Islet of Langerhans (tissue), 1 donor: ENCODE data around the gene TREML4.
A peak's percentile ranks its signal among the peaks of the same experiment; 100 is the strongest.

Experiments used
- FAIRE-seq: peaks from one replicate; lab custom pipeline; 2011; peaks lifted over from hg19 to GRCh38; lab: Jason Lieb, UNC

The TREML4 gene

GRCh38 chr6:41255638-41256246, 27.6 kb downstream of the TREML4 start:
- FAIRE-seq: no peak

DNA sequence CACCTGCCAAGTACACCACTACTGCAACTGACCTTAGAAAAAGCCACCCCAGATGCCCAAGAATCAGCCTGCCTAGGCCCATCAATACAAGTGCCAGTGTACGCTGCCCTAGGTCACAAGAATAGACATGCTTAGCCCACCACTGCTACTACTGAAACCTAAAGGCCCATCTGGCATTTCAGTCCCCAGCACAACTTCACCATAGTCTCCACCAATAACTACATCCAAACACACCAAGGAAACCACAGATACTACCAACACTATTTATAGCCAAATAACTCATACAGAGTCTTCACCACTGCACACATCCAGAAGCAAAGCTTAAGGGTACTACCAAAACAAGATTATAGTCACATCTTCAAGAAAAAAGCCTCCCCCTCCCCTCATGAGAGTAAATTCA, 28.2 kb downstream of the TREML4 start:
- FAIRE-seq: no peak

DNA sequence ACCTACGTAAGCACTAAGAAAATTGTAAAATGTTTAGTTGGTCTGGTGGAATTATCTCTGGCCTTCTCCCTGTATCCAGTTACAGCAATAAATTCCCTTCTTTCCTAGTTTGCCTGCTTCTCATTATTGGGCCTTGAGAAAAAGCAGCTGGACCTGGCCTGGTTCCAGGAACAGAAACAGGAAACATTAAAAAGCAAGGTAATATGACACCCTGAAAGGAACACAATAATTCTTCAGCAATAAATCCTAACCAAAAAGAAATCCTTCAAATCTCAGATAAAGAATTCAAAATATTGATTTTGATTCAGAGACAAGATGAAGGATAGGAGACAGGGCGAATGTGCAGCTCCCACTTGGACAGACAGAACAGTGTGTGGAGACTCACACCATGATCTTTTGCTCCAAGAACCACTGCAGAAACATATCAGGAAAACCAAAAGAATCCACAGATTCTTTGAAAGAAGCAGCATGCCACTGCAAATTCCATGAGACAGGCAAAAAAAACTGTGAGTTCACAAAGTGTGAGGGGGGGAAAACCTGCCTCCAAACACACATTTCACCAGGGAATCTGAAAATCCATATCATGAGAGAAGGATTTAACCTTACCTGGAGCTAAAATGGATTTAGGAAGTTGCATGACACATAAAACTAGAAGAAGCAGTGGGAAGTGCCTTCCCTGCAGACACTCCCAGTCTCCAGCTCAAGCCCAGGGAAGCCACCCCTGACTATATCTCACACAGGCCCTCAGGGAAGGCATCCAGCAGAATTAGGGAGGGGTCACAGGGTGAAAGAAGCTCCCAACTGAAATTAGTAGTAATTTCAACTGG, 29.4 kb downstream of the TREML4 start:
- no peak for FAIRE-seq

GRCh38 chr6:41258196-41258493, 30.0 kb downstream of the TREML4 start:
- no peak for FAIRE-seq

DNA sequence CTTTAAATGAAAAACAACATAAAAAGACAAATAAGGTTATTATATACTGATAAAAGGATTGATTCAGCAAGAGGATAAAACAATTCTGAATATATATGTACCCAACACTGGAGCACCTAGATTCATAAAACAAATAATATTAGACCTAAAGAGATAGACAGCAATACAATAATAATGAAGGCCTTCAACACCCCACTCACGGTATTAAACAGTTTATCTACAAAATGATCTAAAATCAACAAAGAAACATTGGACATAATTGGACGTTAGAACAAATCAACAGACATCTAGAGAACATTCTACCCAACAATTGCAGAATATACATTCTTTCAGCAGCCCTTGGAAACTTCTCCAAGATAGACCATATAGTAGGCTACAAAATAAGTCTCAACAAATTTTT, 34.3 kb downstream of the TREML4 start:
- peak; percentile 5 for FAIRE-seq

DNA sequence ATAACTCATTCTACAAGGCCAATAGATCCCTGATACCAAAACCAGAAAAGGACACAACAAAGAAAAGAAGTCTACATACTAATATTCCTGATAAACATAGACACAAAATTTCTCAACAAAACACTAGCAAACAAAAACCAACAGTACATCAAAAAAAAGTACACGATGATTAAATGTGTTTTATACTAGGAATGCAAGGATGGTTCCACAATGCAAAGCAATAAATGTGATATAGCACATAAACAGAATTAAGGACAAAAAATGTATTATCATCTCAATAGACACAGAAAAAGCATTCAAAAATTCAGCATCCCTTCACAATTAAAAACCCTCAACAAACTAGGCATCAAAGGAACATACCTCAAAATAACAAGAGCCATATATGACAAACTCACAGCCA, 35.1 kb downstream of the TREML4 start:
- FAIRE-seq: no peak

DNA sequence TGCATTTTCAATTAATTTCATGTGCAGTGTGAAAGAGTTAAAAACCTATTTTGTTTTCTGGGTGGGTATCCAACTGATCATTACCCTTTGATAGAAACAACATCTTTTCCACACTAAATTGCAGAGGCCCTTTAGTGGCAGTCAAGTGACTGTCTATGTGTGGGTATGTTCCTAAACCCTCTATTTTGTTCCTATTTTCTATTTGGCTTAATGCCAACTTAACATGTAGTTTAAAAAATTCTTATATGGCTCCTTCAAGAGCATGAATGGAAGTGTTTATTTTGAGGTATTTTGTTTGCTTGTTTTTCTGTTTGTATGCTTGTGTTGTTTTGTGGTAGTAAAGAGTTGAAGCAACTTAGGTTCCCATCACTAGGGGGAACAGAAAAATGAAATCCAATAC, 38.4 kb downstream of the TREML4 start:
- no peak for FAIRE-seq

- FAIRE-seq: no peak
These were observed 40.3 kb downstream of the TREML4 start for GRCh38 chr6:41268478-41268877.

- no peak for FAIRE-seq
These were observed 41.0 kb downstream of the TREML4 start for GRCh38 chr6:41269166-41269565.

- FAIRE-seq: no peak
These were observed 41.6 kb downstream of the TREML4 start for GRCh38 chr6:41269716-41270115.

DNA sequence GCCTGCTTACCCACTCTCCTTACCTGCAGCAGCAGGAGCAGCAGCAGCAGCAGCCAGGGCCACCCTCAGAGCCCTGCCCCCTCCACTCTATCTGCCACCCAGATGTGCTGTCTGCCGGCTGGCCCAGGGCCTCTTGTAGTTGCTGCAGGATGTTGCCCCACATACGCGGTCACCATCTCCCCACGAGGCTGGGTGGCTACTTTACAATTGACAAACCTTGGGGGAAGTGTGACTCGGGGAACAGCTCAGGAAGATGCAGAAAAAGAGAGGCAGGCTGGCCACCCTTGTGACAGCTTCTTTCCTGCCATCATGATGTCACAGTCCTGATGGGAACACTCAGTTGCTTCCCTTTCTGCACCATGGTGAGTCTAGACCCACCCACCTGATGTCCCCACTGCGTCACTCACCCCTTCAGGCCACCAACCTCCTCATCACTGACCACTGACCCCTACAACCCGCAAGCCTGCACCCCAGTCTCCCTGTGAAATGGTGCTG, 43.8 kb downstream of the TREML4 start:
- FAIRE-seq: no peak

DNA sequence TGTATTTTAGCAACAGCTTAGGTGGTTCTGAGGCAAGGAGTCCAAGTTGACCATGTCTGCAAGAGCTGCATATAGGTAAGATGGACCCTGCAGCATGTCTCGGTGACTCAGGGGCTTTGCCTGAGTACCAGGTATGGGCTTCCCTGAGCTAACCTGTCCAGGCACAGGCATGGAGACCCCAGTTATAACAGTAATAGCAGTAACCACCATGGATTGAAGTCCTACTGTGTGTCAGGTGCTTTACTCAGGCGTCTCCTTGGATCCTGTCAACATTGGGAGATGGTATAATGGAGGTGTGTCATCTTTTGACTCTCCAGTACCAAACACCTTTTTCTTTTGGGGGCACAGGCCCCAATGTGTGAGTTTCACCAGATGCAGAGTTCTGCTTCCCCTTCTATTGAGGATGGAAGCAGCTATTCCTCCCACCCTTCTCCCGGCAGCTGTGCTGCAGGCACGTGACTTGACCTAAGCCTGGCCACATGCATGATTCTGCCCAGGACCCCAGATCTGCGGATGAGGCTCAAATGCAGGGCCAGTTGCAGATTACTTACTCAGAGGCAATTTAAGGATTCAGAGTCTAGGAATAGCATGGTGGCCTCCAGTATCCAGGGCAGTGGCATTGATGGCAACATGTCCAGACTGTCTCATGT, 44.6 kb downstream of the TREML4 start:
- FAIRE-seq: no peak

GRCh38 chr6:41273714-41274113, 45.6 kb downstream of the TREML4 start:
- FAIRE-seq: no peak

DNA sequence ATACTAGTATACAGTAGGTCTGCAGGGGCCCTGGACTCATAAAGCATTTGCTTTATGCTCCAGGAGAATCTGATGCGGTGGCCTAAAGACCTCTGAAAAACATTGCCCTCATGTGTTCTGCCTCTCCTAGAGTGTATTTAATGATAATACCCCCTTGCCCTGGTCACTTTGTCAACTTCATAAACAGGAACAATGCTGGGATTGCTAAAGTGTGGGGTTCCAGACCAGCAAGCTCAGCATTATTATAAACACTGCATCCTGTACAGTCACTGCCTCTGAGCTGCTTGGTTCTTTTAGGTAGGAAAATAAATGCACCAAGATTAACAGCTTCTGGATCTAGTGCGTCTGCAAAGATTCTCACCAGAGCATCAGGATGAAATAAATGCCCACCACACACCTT, 46.1 kb downstream of the TREML4 start:
- no peak for FAIRE-seq

- FAIRE-seq: no peak
These were observed 47.3 kb downstream of the TREML4 start for GRCh38 chr6:41275489-41275888.

GRCh38 chr6:41277605-41278004, 49.5 kb downstream of the TREML4 start:
- no peak for FAIRE-seq

DNA sequence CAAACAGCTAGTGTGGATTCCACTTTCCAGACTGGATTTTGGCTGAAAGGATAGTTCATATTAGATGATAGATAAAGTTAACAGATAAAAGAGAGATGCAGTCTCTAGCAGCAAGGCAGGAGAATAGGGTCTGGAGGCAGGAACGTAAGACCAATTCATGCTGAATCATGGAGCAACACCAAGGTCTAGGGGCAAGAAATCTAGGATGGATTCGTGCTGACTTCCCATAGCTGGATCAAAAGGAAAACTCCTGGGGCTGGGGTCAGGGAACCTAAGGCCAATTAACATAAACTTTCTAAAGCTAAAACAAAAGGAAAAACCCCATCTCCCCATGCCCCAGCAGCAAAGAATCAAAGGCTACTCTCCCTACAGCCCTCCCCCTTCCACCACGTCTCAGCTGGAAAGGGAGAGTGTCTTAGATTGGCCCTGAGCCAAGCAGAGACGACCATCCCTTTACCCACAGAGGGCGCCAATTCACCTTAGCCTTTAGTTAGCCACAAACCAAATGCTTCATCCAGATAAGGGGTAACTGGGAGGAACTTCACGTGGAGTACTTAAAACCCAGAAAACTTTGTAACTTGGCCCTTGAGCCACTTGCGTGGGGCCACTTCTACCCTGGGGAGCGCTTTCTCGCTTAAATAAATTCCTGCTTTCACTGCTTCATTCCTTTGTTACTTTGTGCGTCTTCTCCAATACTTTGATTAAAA, 50.7 kb downstream of the TREML4 start:
- FAIRE-seq: no peak

DNA sequence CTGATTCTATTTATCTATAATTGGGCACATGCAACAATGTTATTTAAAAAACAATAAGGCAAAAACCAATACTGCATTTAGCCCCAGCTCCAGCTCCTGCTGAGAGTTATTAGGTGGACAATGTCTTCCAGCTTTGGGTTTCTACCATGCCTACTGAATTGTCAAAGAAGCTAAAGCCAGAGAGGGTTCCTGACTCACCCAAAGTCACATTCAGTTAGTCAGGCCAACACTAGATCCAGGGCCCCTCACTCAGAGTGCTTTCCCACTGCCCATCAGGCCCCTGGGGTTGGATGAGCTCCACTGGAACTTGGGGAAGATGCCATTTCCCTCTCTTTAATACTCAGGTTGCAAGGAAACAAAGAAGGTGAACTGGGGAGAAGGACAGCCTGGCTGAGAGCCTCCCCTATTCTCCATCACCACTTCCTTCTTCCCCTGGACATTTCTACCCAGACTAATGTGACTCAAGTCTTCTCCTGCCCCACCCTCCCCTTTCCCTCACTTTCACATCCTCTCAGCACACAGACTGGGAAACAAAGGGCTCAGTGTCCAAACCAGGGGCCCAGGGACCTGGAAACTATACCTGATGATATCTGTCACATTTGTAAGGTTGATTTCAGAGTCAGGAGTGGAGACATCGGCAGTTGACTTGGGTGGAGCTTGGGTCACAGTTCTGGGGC, 52.4 kb downstream of the TREML4 start:
- FAIRE-seq: no peak

GRCh38 chr6:41283600-41283999, 55.5 kb downstream of the TREML4 start:
- FAIRE-seq: no peak

- no peak for FAIRE-seq
These were observed 56.6 kb downstream of the TREML4 start for GRCh38 chr6:41284726-41285125.

GRCh38 chr6:41286544-41287346, 58.6 kb downstream of the TREML4 start, which contains the start of gene TREM1:
Gene TREM1 (minus strand): TSS chr6:41286682. CDS start chr6:41286655, 27 bp downstream.
- no peak for FAIRE-seq
